PFSK-1 (cell line): ENCODE results near the gene METTL16.

ENCODE experiments used
- POLR2AphosphoS5 ChIP-seq: IDR thresholded peaks from 2 replicates; pipeline ENCODE4 v1.6.1; 2012; ENCODE audit warnings: low read depth, mild to moderate bottlenecking, control low read depth, low read length, moderate library complexity
- SIN3A ChIP-seq: IDR thresholded peaks from 2 replicates; pipeline ENCODE4 v1.6.1; 2012; ENCODE audit warnings: mild to moderate bottlenecking, low read length, moderate library complexity, borderline replicate concordance; ENCODE audit not compliant: insufficient read depth
- TAF1 ChIP-seq: IDR thresholded peaks from 2 replicates; pipeline ENCODE4 v1.6.1; 2012; ENCODE audit warnings: low read length, control low read depth, borderline replicate concordance; ENCODE audit not compliant: insufficient read depth
- TF ChIP-seq, protein P1 (sequence below), 2 experiments: IDR thresholded peaks; 2 replicates each; pipeline versions ENCODE4 v1.6.1 to v1.8.0; 2011 to 2012; ENCODE audit warnings: low read depth in 2 of 2, low read length in 2 of 2, control low read depth in 1 of 2, inconsistent platforms in 1 of 2, mild to moderate bottlenecking in 1 of 2, moderate library complexity in 1 of 2; ENCODE audit not compliant: insufficient read depth in 1 of 2

- TF ChIP-seq SIN3A (no peak), POLR2AphosphoS5 (no peak), TAF1 (no peak)
- TF ChIP-seq, protein P1, sequence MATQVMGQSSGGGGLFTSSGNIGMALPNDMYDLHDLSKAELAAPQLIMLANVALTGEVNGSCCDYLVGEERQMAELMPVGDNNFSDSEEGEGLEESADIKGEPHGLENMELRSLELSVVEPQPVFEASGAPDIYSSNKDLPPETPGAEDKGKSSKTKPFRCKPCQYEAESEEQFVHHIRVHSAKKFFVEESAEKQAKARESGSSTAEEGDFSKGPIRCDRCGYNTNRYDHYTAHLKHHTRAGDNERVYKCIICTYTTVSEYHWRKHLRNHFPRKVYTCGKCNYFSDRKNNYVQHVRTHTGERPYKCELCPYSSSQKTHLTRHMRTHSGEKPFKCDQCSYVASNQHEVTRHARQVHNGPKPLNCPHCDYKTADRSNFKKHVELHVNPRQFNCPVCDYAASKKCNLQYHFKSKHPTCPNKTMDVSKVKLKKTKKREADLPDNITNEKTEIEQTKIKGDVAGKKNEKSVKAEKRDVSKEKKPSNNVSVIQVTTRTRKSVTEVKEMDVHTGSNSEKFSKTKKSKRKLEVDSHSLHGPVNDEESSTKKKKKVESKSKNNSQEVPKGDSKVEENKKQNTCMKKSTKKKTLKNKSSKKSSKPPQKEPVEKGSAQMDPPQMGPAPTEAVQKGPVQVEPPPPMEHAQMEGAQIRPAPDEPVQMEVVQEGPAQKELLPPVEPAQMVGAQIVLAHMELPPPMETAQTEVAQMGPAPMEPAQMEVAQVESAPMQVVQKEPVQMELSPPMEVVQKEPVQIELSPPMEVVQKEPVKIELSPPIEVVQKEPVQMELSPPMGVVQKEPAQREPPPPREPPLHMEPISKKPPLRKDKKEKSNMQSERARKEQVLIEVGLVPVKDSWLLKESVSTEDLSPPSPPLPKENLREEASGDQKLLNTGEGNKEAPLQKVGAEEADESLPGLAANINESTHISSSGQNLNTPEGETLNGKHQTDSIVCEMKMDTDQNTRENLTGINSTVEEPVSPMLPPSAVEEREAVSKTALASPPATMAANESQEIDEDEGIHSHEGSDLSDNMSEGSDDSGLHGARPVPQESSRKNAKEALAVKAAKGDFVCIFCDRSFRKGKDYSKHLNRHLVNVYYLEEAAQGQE (IDR thresholded peaks at IDR 0.05; ENCODE audit: insufficient read depth in 1 of 2, low read depth in 2 of 2, low read length in 2 of 2): no peak
Measured at GRCh38 chr17:2502871-2503580, 8.7 kb downstream of the METTL16 start.
